H9 (cell line): Measurements from ENCODE around the gene SLC4A3. TPM values are rescaled to one million over a fixed set of nuclear protein-coding genes. Genes with fewer than 3 reads are reported as not detected.

Experiments used
- DNase-seq: peaks from one replicate; pipeline ENCODE4 v3.0.0-alpha.2; 2017
- H2AFZ ChIP-seq: one replicate; pipeline ENCODE4 v1.6.1; 2013; ENCODE audit warnings: mild to moderate bottlenecking, low read length, control low read depth, moderate library complexity
- H2AK5ac ChIP-seq: 2 replicates; pipeline ENCODE4 v1.6.1; 2013; ENCODE audit warnings: low read length, control low read depth, mixed read lengths; ENCODE audit not compliant: insufficient read length
- H2BK120ac ChIP-seq: one replicate; pipeline ENCODE4 v1.6.1; 2013; ENCODE audit warnings: low read depth, mild to moderate bottlenecking, low read length, control low read depth, inconsistent platforms; ENCODE audit not compliant: poor library complexity, severe bottlenecking
- H2BK12ac ChIP-seq: 2 replicates; pipeline ENCODE4 v1.6.1; 2013; ENCODE audit warnings: low read length, control low read depth, mixed read lengths, low read depth; ENCODE audit not compliant: insufficient read length
- H2BK15ac ChIP-seq: 2 replicates; pipeline ENCODE4 v1.6.1; 2013; ENCODE audit warnings: low read depth, low read length, control low read depth
- H2BK20ac ChIP-seq: one replicate; pipeline ENCODE4 v1.6.1; 2013; ENCODE audit warnings: low read depth, mild to moderate bottlenecking, low read length, control low read depth, inconsistent platforms; ENCODE audit not compliant: poor library complexity, severe bottlenecking
- H2BK5ac ChIP-seq: 2 replicates; pipeline ENCODE4 v1.6.1; 2013; ENCODE audit warnings: low read length, control low read depth, mixed read lengths; ENCODE audit not compliant: insufficient read length
- H3K14ac ChIP-seq: 2 replicates; pipeline ENCODE4 v1.6.1; 2013; ENCODE audit warnings: low read length, control low read depth; ENCODE audit not compliant: insufficient read depth
- H3K18ac ChIP-seq: 2 replicates; pipeline ENCODE4 v1.6.1; 2013; ENCODE audit warnings: low read depth, mild to moderate bottlenecking, mixed read lengths, low read length, control low read depth; ENCODE audit not compliant: insufficient read length
- H3K23ac ChIP-seq: 2 replicates; pipeline ENCODE4 v1.6.1; 2013; ENCODE audit warnings: low read length, control low read depth, mixed read lengths, low read depth; ENCODE audit not compliant: insufficient read length
- H3K23me2 ChIP-seq: 2 replicates; pipeline ENCODE4 v1.6.1; 2013; ENCODE audit warnings: low read depth, mild to moderate bottlenecking, mixed read lengths, low read length, control low read depth; ENCODE audit not compliant: insufficient read length, poor library complexity, severe bottlenecking
- H3K27ac ChIP-seq: 2 replicates; pipeline ENCODE4 v1.5.1; 2013; ENCODE audit warnings: low read length, control low read depth, mixed read lengths, low read depth; ENCODE audit not compliant: insufficient read length
- H3K27me3 ChIP-seq: 2 replicates; pipeline ENCODE4 v1.6.1; 2013; ENCODE audit warnings: low read length, control low read depth, inconsistent platforms; ENCODE audit not compliant: insufficient read depth
- H3K4ac ChIP-seq: 2 replicates; pipeline ENCODE4 v1.6.1; 2013; ENCODE audit warnings: low read depth, mild to moderate bottlenecking, control low read depth, inconsistent platforms, low read length, moderate library complexity
- H3K4me1 ChIP-seq: 2 replicates; pipeline ENCODE4 v1.6.1; 2013; ENCODE audit warnings: low read length, control low read depth, inconsistent platforms; ENCODE audit not compliant: insufficient read depth
- H3K4me2 ChIP-seq: 2 replicates; pipeline ENCODE4 v1.6.1; 2013; ENCODE audit warnings: low read length, control low read depth, mixed read lengths; ENCODE audit not compliant: insufficient read length, insufficient read depth
- H3K56ac ChIP-seq: 2 replicates; pipeline ENCODE4 v1.6.1; 2013; ENCODE audit warnings: low read depth, mild to moderate bottlenecking, mixed read lengths, low read length, control low read depth; ENCODE audit not compliant: insufficient read length
- H3K79me1 ChIP-seq: 2 replicates; pipeline ENCODE4 v1.6.1; 2013; ENCODE audit warnings: low read depth, mild to moderate bottlenecking, moderate library complexity, low read length, control low read depth, inconsistent platforms; ENCODE audit not compliant: insufficient read depth, poor library complexity, severe bottlenecking
- H3K79me2 ChIP-seq: 2 replicates; pipeline ENCODE4 v1.6.1; 2013; ENCODE audit warnings: low read length, control low read depth, inconsistent platforms; ENCODE audit not compliant: insufficient read depth
- H3K9ac ChIP-seq: 2 replicates; pipeline ENCODE4 v1.6.1; 2013; ENCODE audit warnings: low read length, control low read depth, mixed read lengths; ENCODE audit not compliant: insufficient read length; ENCODE audit errors: extremely low read depth
- H3K9me3 ChIP-seq: one replicate; pipeline ENCODE4 v1.6.1; 2013; ENCODE audit warnings: low read depth, low read length, inconsistent platforms; ENCODE audit not compliant: control insufficient read depth
- H3T11ph ChIP-seq: one replicate; pipeline ENCODE4 v1.6.1; 2013; ENCODE audit warnings: mild to moderate bottlenecking, low read length, control low read depth, inconsistent platforms
- H4K20me1 ChIP-seq: one replicate; pipeline ENCODE4 v1.6.1; 2013; ENCODE audit not compliant: control insufficient read depth, insufficient read length, insufficient read depth
- H4K5ac ChIP-seq: 2 replicates; pipeline ENCODE4 v1.6.1; 2013; ENCODE audit warnings: low read depth, mild to moderate bottlenecking, mixed read lengths, low read length, control low read depth; ENCODE audit not compliant: insufficient read length
- H4K8ac ChIP-seq: replicated peaks from 2 replicates; pipeline ENCODE4 v1.6.1; 2013; ENCODE audit warnings: low read length, control low read depth, mixed read lengths, low read depth; ENCODE audit not compliant: insufficient read length
- H4K91ac ChIP-seq: 2 replicates; pipeline ENCODE4 v1.6.1; 2013; ENCODE audit warnings: low read depth, mild to moderate bottlenecking, moderate library complexity, mixed read lengths, low read length, control low read depth; ENCODE audit not compliant: insufficient read length
- H3K27ac Mint-ChIP-seq, 3 experiments: 2 replicates in 2 of 3; 3 replicates in 1 of 3; pipeline ENCODE4 v1.8.0; 2020 to 2021; ENCODE audit warnings: mixed read lengths in 3 of 3, mild to moderate bottlenecking in 1 of 3, moderate library complexity in 1 of 3
- H3K27me3 Mint-ChIP-seq: 2 replicates; pipeline ENCODE4 v1.8.0; 2021; ENCODE audit warnings: low read depth, mild to moderate bottlenecking, moderate library complexity, mixed read lengths
- H3K36me3 Mint-ChIP-seq, 3 experiments: 2 replicates in 2 of 3; 3 replicates in 1 of 3; pipeline ENCODE4 v1.8.0; 2020 to 2021; ENCODE audit warnings: low read depth in 3 of 3, mixed read lengths in 3 of 3; ENCODE audit not compliant: insufficient read depth in 1 of 3
- H3K4me1 Mint-ChIP-seq, 2 experiments: 2 replicates each; pipeline ENCODE4 v1.8.0; 2020; ENCODE audit warnings: mixed read lengths in 2 of 2
- H3K4me3 Mint-ChIP-seq, 2 experiments: 2 replicates in 1 of 2; 3 replicates in 1 of 2; pipeline ENCODE4 v1.8.0; 2020 to 2021; ENCODE audit warnings: mild to moderate bottlenecking in 2 of 2, mixed read lengths in 2 of 2, moderate library complexity in 1 of 2
- H3K9me3 Mint-ChIP-seq, 2 experiments: 2 replicates in 1 of 2; 3 replicates in 1 of 2; pipeline ENCODE4 v1.8.0; 2020; ENCODE audit warnings: mild to moderate bottlenecking in 2 of 2, mixed read lengths in 2 of 2, moderate library complexity in 1 of 2
- CTCF ChIP-seq: fragments of 200-600 bp; sonication (generic); conservative IDR thresholded peaks from 3 replicates; pipeline ENCODE4 v1.8.0; 2021; ENCODE audit warnings: antibody characterized with exemption, mild to moderate bottlenecking
- WGBS: extraction: QIAGEN DNeasy Blood & Tissue Kit; methylation state at CpG from one replicate; pipeline ENCODE4 v1.1.7; 2013; ENCODE audit warnings: missing lambda C conversion rate, low lambda C conversion rate, mixed read lengths; ENCODE audit not compliant: insufficient read length; ENCODE audit errors: extremely low coverage; 5-methylcytosine and 5-hydroxymethylcytosine counted together
- total RNA-seq: library from RNA; stranded (reverse); gene quantifications from 2 replicates; pipeline ENCODE4 v1.2.1, GENCODE V29; 2021

The SLC4A3 gene
- total RNA-seq, 1 experiment from 2014 or later = 11.1 TPM

- Histone ChIP-seq H2BK15ac (no peak overlapping the region), H3K79me2 (no peaks in the 10 kb centered on the region), H3T11ph (no peak overlapping the region), H2AK5ac (no peak overlapping the region), H3K9me3 (no peaks in the 10 kb centered on the region), H4K91ac (no peak overlapping the region), H3K27me3 (no peaks in the 10 kb centered on the region), H3K27ac (no peak overlapping the region), H4K5ac (no peak overlapping the region), H3K79me1 (no peaks in the 10 kb centered on the region), H2BK20ac (no peak overlapping the region), H2BK120ac (no peak overlapping the region), H3K18ac (no peak overlapping the region), H3K9ac (no peak overlapping the region), H3K56ac (no peak overlapping the region), H3K4ac (no peak overlapping the region), H3K23me2 (no peaks in the 10 kb centered on the region), H2AFZ (no peak overlapping the region), H2BK5ac (no peak overlapping the region), H2BK12ac (no peak overlapping the region), H4K20me1 (no peaks in the 10 kb centered on the region), H4K8ac (no peak overlapping the region), H3K14ac (no peak overlapping the region), H3K23ac (no peak overlapping the region), H3K4me2 (no peak overlapping the region), H3K4me1 (no peaks in the 10 kb centered on the region)
- peaks cover 12% of the 10 kb centered on the region for H3K27me3 Mint-ChIP-seq
- peaks cover 0 to 4% of the 10 kb centered on the region in 2 experiments; a peak in 2 of 4 replicates for H3K4me1 Mint-ChIP-seq
- no peaks in the 10 kb centered on the region for H3K9me3 Mint-ChIP-seq
- WGBS = no CpG with 5 or more reads among the region's 6 CpGs
- no peak for TF ChIP-seq CTCF
- DNase-seq = no peak
- no peak overlapping the region for H3K4me3 Mint-ChIP-seq
- H3K36me3 Mint-ChIP-seq = no peaks in the 10 kb centered on the region; a peak in 2 of 7 replicates
- no peak overlapping the region for H3K27ac Mint-ChIP-seq
Observed at GRCh38 chr2:219620546-219620945, 6.9 kb upstream of the SLC4A3 start.
